Activated CD4-positive, alpha-beta T cell treated with anti-CD3 and anti-CD28 coated beads for 4 hours (primary cell): Measurements from ENCODE around the gene PPP1R18.

Source experiments
- DNase-seq, 2 donors: peaks; one replicate each; pipeline ENCODE4 v3.0.0-alpha.2; 2020

The PPP1R18 gene

GRCh38 chr6:30688569-30688968, 2.1 kb upstream of the PPP1R18 start:
- no peak for DNase-seq

- no peak for DNase-seq
Measured at GRCh38 chr6:30687659-30688431, 1.4 kb upstream of the PPP1R18 start.

- peak; percentile 71 to 83 for DNase-seq
Measured at GRCh38 chr6:30686908-30687658, 638 bp upstream of the PPP1R18 start.

- DNase-seq: peak in 1 of 2 donors; percentile 17
Measured at GRCh38 chr6:30685157-30686008, 1.1 kb downstream of the PPP1R18 start.

GRCh38 chr6:30684386-30685156, 1.9 kb downstream of the PPP1R18 start:
- DNase-seq: peak; percentile 51 to 63

- no peak for DNase-seq
Measured at GRCh38 chr6:30683980-30684338, 2.5 kb downstream of the PPP1R18 start.

- DNase-seq: peak in 1 of 2 donors; percentile 13
Measured at GRCh38 chr6:30683183-30683979, 3.1 kb downstream of the PPP1R18 start.

- peak; percentile 88 to 89 for DNase-seq
Measured at GRCh38 chr6:30682143-30683117, 4.0 kb downstream of the PPP1R18 start.

GRCh38 chr6:30681766-30682142, 4.7 kb downstream of the PPP1R18 start:
- no peak for DNase-seq

- no peak for DNase-seq
Measured at GRCh38 chr6:30679765-30680535, 6.5 kb downstream of the PPP1R18 start.

GRCh38 chr6:30678964-30679726, 7.3 kb downstream of the PPP1R18 start:
- peak; percentile 88 to 93 for DNase-seq

- DNase-seq: no peak
Measured at GRCh38 chr6:30676660-30677285, 9.7 kb downstream of the PPP1R18 start.

- peak; percentile 90 to 94 for DNase-seq
Measured at GRCh38 chr6:30672445-30673253, 13.8 kb downstream of the PPP1R18 start, which contains the start of gene DHX16. Gene DHX16, minus strand, starts transcription at chr6:30673006. Its CDS starts 165 bp downstream, at chr6:30672841.

GRCh38 chr6:30670760-30671527, 15.5 kb downstream of the PPP1R18 start:
- DNase-seq: no peak

- peak in 1 of 2 donors; percentile 58 for DNase-seq
Measured at GRCh38 chr6:30666300-30666699, 20.1 kb downstream of the PPP1R18 start.

GRCh38 chr6:30664994-30665767, 21.3 kb downstream of the PPP1R18 start:
- no peak for DNase-seq
